ENCODE results near the gene MS4A6E.
"Not testable (repeated sequence)": the region's sequence is repeated elsewhere in the genome, so short reads cannot be mapped to it uniquely, and the experiment has no call there.

The MS4A6E gene, protein sequence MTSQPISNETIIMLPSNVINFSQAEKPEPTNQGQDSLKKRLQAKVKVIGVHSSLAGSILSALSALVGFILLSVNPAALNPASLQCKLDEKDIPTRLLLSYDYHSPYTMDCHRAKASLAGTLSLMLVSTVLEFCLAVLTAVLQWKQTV

DNA sequence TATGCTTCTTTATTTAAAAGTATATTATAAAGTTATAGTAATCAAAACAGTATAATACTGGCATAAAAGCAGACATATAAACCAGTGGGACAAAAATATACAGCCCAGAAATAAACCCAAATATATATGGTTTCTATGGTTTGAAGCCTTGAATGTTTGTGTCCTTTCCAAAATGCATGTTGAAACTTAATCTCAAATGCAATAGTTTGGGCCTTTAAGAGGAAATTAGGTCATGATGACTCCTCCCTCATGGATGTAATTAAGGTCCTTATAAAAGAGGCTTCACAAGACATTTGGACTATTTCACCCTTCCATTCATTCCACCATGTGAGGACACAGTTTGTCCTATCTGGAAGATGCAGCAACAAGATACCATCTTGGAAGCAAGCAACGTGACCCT lies at the start of gene MS4A6E:
MS4A6E (plus strand) TSS at position 301 of the 400 bp plus-strand sequence. CDS start 7,641 bp downstream, outside the sequence.
- DNase-seq: no peak

DNA sequence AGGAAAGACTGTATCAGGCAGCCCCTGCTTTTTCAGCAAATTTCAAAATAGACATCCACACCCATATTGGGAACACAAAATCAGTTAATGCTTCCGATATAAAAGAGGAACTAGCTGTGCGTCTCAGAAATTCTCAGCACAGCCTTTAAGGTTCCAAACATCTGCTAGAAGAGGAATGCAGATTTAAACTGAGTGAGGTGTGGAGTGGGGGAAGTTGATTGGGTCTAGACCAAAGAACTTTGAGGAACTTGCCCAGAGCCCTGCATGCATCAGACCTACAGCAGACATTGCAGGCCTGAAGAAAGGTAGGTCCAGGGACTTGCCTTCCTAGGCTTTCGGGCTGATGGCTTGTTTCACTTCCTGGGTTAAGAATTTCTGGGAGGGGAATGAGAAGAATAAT lies 46.6 kb upstream of the MS4A6E start, which contains the start of gene MS4A4A:
MS4A4A (plus strand) TSS at position 255 of the 400 bp plus-strand sequence; CDS start at position 265, 10 bp downstream.
- no peak for DNase-seq

DNA sequence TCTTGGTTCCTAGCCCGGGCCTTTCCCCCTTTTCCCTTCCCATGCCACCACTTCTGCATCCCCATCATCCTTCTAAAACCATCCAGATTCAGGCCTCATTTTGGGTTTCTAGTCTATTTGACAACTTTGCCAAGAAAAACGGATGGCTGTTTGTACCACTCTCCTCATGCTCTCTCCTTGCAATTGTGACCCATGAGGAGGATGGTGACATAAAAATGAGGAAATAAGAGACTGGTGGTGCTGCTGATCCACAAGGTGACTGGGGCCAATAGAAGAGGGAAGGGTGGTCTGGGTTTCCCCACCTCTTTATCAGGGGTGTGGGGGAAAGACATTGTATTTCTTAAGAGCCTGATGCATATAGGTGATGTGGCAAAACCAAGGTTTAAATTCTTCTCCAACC lies 45.6 kb upstream of the MS4A6E start:
- DNase-seq: no peak

DNA sequence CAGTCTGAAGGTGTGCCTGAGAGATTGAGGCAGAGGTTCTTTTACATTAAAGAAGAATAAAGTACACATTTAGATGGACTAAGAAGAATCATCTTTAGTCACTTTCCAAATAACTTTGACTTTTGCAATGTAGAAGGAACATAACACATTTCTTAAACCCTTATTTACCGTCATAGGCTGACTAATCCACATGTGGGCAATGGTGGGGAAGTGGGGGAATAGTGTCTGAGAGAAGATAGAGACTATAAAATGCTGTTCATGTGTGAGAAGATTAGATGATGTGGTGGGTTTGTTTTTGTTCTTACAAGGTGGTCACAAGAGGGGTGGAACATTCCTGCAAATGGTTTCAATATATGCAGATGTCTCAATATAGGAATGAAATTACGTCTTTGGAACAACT lies 44.8 kb upstream of the MS4A6E start:
- DNase-seq: no peak

DNA sequence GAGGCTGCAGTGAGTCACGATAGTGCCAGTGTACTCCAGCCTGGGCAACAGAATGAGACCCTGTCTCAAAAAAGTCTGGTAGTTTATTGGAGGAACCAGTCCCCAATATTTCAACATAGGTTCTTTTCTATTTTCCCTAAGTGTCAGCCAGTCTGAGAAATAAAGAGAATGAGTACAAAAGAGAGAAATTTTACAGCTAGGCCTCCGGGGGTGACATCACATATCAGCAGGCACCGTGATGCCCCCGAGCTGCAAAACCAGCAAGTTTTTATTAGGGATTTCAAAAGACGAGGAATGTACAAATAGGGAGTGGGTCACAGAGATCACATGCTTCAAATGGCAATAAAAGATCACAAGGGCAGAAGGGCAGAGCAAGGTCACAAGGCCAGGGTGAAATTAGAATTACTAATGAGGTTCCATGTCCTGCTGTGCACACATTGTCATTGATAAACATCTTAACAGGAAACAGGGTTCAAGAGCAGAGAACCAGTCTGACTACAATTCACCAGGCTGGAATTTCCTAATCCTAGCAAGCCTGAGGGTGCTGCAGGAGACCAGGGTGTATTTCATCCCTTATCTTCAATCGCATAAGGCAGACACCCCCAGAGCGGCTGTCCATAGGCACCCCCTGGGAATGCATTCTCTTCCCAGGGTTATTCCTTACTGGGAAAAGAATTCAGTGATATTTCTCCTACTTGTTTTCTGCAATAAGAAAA lies 41.5 kb upstream of the MS4A6E start:
- not testable (repeated sequence) for DNase-seq

DNA sequence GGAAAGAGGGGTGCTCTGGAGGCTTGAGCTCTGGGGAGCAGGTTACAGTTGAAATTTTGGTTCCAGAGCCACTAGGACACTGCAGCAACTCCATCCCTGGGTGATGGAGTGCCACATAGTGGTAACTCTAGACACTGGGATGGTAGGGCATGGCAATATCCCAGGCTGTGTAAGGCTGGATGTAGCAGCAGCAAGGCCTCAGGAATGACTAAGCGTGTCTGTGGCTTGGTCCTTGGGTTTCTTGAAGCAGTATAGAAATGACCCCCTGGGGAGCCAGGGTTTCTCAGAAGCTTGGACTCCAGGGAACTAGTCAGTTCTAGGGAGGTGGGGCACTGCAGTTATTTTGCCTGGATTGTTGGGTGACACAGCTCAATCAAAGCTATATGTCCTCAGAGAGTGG lies 38.5 kb upstream of the MS4A6E start:
- no peak for DNase-seq

DNA sequence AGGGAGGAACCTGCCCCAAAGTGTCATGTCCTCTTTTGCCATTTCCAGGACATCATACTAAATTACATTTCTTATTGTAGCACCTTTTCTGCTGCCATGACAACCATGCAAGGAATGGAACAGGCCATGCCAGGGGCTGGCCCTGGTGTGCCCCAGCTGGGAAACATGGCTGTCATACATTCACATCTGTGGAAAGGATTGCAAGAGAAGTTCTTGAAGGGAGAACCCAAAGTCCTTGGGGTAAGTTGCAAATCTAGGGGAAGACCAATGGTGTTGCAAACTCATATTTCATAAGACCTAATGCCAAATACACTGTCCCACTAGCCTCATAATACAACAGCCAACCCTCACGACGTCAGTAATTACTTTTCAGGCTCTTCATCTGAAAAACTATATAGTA lies 34.9 kb upstream of the MS4A6E start:
- no peak for DNase-seq

DNA sequence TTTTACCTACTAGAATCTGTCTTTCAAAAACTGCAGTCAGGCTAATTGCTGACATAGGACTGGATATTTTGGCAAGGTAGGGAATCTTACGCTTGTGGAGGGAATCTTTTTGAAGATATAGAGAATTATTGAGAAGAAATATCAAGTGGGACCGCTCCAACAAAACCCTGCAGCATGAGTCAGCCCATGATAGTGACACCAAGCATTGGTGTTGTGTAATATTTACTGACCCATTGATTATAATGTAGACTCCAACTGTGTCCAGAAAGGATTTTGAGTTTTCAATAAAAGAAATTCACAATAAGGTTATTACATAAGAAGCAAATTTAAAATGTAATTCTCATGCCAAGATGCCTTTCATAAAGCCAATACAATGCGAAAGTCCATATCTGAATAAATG lies 25.9 kb upstream of the MS4A6E start:
- DNase-seq: no peak

DNA sequence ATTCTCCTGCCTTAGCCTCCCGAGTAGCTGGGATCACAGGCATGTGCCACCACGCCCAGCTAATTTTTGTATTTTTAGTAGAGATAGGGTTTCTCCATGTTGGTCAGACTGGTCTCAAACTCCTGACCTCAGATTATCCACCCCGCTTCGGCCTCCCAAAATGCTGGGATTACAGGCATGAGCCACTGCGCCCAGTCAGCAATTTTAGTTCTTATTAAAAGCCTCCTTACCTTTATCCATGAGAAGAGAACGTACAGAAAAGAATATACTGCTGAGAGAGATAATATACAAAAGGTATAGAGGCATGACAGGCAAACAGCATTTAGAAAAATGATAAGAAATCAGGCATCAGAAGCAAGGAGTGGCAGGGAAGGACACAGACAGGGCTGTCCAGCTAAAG lies 25.2 kb upstream of the MS4A6E start:
- DNase-seq: not testable (repeated sequence)

DNA sequence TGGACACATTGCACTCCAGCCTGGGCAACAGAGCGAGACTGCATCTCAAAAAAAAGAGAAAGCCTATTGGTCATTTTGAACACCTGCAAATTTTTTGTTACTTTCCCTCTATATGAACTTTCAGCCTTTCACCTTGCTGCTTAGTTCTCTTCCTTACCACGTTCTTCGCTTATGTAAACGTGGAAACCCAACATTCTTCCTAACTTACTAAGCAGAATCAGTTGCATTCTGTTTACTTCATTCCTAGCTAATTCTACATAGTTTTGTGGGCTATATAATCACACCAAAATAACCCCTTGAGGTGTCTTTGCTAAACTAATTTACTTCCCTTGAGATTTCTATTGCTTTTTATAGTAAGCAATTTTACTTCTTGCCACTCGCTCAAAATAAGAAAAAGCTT lies 23.4 kb upstream of the MS4A6E start:
- no peak for DNase-seq

DNA sequence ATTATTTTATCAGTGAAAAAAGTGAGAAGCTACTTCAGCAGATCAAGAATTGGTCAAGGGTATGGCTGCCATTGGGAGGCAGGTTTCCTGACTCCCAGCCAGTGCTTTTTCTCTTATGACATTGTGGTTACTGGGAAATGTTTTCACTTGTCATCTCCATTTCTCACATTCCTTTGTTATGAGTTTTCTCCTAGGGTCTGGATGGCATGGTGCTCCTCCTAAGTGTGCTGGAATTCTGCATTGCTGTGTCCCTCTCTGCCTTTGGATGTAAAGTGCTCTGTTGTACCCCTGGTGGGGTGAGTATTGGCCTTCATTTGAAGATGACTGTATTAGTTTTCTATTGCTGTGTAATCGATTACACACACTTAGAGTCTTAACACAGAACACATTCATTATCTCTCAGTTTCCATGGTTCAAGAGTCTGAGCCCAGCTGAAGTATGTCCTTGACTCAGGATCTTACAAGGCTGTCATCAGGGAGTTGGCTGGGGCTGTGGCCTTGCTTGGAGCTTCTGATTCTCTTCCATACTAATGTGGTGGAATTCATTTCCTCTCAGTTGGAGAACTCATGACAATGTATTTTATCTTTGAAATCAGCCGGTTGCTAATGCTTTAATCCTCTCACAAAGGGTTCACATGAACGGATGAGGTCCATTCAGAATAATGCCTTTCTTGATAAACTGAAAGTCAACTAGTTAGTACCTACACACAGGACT lies 21.0 kb upstream of the MS4A6E start:
- no peak for DNase-seq

DNA sequence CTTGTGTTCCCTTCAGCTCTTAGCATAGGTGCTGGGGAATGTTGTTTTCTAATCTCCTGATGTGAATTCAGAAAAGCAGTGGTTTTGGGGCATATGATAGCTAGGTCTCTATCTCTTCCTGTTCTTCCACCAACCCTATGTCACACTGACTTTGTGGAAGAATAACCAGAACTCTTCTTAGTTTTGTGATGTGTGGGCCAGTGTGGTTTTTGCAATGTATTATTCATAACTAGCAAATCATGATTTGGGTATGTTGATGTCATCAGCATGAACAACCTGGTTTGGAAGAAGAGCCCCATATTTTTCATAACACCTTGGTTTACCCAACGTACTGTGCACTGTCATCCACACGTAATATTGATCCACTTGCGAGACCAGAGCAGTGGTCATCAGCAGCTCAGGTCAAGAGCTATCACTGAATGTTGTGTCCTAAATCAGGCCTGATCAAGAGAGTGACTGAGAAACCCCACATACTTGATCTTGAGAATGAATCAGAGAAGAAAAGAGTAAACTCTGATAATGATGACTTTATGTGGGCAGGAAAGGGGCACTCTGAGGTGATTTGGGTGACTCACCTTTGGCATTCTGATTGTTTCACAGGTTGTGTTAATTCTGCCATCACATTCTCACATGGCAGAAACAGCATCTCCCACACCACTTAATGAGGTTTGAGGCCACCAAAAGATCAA lies 19.4 kb upstream of the MS4A6E start:
- DNase-seq: no peak

DNA sequence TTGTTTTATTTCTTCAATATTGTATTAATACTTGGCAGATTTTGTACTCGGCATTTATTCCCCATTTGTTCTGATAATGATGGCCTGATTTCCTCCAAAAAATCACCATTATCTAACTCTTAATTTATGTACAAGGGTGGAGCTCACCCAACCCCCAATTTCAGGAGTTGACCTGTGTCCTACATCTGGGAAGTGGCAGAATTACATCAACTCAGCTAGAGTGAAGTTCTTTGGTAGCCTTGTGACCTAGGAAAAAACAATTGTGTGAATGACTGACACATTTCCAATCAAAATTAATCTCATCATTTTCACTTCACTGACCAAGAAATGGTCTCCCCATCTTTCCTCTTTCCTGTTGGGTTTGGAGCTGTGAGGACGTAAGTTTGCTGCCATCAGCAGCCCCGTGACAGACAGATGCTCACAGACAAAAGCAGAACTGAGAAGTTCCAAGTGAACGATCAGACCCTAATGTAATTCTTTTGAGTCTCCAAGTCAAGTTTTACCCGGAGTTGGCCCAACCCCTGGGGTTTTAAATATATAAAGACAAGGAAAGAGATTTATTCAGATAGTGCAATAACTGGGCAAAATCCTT lies 16.6 kb upstream of the MS4A6E start:
- no peak for DNase-seq

DNA sequence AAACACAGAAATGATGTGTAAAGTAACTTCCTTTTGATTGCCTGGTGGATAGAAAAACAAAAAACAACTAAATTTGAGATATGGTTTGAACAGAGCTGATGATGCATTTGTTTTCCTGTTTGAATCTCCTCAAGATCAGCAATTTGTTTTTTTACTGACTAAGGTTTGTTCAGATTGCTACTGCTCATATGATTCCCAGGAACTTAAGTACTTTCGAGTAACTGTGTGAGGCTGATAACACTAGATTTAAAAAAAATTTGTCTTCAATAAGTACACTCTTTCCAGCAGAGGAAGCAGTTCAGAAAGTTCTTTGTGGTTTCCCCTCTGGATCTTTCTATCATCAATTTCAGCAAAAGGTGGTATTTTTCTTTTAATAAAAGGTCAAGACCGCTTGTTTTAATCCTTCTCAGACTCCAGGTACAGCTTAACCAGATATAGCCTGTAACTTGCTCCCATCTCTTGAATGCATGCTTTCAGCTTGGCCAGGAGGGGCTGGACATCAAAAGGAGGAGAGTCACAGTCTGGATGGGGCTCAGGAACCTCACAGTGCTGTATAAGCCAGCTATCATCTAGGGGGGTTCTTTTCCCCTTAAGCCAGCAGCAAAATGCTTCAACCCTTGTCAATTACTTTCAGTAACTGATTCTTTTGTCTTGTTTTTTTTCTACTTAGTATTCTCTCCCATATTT lies 12.3 kb upstream of the MS4A6E start:
- DNase-seq: no peak

DNA sequence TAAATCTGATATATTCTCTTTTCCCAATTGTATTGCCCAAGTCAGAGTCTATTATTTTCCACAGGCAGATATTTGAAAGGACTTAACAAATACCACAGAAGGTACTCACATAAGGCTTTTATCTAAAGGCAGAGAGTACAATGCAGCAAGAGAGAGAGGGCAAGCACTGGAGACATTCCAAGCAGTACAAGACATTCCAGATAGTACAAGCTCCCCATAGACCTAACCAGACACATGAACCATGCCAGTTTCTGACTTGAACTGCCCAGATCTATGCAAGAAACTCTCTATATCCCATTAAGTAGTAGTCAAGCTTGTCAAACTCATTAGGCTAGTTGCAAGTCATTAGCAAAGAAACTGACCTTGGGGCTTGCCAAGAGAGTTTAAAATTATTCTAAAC lies 11.2 kb upstream of the MS4A6E start:
- DNase-seq: no peak

DNA sequence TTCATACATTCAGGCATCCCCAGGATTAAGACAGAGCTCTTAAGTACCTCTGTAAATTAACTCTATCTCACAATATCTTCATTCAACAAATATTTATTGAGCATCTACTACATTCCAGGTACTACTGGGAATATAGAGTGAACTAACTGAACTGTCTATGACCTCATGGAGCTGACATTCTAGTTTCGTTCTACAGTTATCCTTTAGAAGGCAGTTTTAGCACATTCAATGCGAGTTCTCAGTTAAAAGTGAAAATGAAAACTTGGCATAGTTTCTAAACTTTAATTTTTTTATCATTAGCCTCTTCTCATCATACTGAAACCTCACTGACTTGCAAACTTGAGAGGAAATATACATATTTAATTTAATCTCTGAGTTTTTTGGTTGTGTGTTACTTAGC lies 10.7 kb upstream of the MS4A6E start:
- no peak for DNase-seq

DNA sequence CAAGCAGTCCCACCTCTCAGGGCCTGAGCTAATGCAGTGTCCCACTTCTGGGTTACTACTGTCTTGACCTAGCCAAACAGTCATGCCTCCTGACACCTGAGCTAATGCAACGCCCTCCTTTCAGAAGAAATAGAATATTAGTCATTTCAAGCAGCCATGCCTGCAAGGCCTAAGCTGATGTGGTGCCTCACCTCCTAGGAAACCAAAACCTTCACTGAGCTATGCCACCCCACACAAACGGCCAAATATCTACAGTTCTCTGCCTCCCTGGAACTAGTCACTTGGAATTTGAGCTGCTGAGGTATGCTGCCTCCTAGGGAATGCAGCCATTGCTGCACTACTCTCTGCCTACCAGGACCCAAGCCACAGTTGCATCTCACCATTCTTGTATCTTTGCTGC lies 8.3 kb upstream of the MS4A6E start:
- no peak for DNase-seq

DNA sequence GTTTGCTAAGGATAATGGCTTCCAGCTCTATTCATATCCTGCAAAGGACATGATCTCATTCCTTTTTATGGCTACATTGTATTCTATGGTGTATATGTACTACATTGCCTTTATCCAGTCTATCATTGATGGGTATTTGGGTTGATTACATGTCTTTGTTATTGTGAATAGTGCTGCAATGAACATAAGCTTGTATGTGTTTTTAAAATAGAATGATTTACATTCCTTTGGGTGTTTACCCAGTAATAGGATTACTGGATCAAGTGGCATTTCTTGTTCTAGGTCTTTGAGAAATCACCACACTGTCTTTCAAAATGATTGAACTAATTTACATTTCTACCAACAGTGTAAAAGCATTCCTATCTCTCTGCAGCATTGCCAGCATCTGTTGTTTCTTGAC lies 6.0 kb upstream of the MS4A6E start:
- DNase-seq: no peak

DNA sequence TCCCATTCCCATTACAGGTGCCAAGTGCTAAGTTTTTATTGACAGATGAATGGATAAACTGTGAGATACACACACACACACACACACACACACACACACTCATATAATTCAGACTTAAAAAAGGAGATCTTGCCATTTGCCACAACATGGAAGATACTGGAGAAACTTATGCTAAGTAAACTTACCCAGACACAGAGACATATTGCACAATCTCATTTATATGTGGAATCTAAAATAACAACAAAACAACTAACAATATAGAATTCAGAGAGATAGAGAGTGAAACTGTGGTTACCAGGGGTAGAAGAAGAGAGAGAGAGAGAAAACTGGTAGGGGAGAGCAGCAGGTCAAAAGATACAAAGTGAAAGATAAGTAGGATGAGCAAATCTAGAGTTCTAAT lies 1.4 kb downstream of the MS4A6E start:
- no peak for DNase-seq

DNA sequence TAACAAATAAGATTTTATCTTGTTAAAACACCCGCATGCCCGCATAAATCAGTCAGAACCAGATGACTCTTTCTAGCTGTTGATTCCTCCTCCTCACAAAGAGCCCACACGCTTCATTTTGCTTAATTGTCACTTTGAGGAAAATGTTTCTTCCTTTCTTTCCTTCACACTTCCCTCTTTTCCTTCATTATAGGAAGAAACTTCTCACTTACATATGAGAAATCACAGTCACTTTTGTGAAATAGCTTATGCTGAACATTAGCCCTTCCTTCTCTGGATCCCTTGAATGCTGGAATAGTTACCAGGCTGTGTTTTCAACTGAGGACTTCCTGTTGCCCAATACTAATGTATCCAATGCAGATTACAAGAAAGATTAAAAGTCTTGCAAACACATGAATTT lies 5.8 kb downstream of the MS4A6E start:
- DNase-seq: no peak

DNA sequence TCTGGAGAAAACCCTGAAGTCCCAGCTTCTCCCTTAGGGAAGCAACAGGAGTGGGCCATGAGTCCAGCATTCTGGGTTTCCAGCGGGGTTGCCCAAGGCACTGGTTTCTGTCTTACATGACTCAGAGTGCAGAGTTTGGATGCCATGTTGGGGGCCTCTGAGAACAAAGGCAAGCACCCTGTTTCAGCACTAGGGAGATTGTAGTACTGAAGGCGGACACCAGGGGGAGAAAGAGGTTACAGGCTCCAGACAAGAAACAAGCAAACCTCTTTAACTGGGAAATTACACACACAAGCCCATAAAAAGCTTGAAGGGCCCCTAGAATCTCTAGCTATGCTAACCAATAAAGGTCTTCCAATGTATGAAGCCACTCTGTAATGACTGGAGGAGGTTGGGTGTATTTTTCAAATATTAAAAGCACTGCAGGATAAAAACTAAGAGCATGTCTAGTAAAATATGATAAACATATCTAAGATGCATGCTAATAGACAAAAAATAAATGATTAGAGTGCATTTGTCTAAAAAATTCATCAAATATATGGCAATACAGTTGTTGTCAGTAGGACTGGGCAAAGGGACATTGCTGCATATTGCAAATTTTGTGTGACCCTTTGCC lies 7.1 kb downstream of the MS4A6E start:
- peak; percentile 55 for DNase-seq

DNA sequence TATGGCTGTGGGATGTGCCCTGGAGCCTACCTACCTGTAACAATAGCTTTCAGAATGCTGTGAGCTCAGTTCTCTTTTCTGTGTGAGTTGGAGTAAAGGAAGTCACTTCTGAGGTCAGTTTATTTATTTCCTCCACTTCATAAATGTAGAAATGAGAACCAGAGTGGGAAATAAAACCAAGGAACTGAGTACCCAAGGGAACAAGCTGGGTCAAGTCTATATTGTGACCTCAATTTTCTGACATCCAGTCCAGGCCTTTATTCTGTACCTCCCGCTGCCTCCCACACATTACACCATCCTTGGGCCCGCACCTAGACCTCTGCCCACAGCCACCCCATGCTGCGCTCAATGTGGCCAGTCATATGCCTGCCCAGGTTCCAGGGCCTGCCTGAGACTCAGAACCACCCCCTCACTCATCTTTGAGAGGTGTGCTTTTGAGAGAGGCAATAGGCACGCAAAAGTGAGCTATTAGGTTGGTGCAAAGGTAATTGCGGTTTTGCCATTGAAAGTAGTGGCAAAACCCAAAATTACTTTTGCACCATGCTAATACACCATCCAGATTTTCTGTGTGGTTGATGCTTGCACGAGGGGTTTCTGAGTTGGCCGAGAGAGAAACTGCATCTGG lies 9.8 kb downstream of the MS4A6E start:
- DNase-seq: no peak
